ENCODE measurements around the gene STX18. TPM values are rescaled to one million over a fixed set of nuclear protein-coding genes. Genes with fewer than 3 reads are reported as not detected.

STX18 gene
- total and polyA plus RNA-seq, 4 donors, result 10.2 to 17.1 (median 12.4) TPM

Other genes with a start within 250 kb of the STX18 start
- under 1 TPM; under 0.01 to 0.33 TPM for gene NSG1, start 154.9 kb downstream of the STX18 start, total RNA-seq
- gene NSG1, start 154.9 kb downstream of the STX18 start, polyA plus RNA-seq, result under 1 TPM; 0.11 to 0.15 TPM

All from liver (tissue), 4 donors.